ENCODE data around the gene ZNF778. TPM values are rescaled to one million over a fixed set of nuclear protein-coding genes. Genes with fewer than 3 reads are reported as not detected.

The ZNF778 gene
- total RNA-seq, 1 donor from 2014 or later, result 5.8 TPM

DNA sequence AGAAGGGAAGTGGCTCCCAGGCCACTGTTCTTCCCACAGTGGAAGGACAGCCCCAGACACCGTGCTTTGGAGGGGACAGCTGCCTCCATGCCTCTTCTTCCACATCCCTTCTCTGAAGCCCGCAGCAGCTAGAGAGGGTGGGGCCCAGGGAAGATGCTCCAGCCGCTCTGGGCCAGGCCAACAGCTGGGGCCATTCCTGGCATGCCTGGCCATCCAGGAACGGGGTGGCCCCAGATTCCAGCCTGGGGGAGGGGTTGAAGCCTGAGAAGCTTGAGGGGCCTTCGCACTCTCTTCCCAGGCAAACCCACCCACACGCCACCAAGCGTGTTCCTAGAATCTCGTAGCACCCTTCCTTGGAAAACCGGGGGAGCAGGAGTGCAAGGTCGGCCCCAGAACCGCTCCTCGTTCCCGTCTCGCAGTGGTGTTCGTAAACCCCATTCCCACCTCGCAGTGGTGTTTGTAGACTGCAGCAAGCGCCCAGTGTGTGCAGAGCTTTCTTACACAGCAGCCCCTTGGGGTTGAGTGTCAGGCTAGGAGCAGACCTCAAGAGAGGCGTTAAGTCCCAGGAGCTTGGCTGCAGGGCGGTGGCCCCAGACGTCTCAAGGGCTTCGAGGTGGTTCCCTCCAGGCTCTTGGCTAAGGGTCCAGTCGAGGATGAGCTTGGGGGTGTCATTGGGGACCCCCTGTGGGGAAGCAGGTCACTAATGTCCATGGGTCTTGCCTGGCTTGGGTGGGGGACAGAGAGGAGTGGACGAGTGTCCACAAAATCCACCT, 43.3 kb upstream of the ZNF778 start:
- no peak for DNase-seq (ENCODE audit: low spot score)
- Mint-ChIP-seq H3K36me3 (ENCODE audit: low read depth) (no peaks in the 10 kb centered on the region), H3K27ac (ENCODE audit: unreplicated experiment) (no peak overlapping the region), H3K9me3 (ENCODE audit: low read depth) (no peaks in the 10 kb centered on the region), H3K4me3 (ENCODE audit: unreplicated experiment) (no peak overlapping the region), H3K27me3 (ENCODE audit: low read depth) (no peaks in the 10 kb centered on the region), H3K4me1 (ENCODE audit: low read depth) (peaks cover 15% of the 10 kb centered on the region)
- no peak for TF ChIP-seq CTCF (IDR thresholded peaks at IDR 0.05)

DNA sequence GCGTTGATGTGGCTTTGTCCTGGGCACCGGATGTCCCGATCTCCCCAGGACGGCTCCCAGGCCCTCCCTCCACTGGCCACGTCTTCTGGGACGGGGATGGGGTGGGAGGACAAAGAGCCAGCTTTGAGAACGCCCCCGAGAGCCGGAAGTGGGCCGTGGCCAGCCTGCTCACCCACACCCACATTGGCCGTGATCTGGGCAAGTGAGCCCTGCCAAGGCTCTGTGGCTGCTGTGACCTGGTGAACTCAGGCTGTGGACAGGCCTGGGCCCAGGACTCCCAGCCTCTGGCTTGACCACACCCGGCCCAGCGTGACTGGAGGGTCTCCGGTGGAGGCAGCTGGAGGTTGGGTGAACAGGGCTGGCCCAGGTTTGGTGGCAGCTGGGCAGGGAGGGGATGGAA, 42.6 kb upstream of the ZNF778 start:
- Mint-ChIP-seq H3K4me1 (ENCODE audit: low read depth) (peaks cover 15% of the 10 kb centered on the region), H3K27me3 (ENCODE audit: low read depth) (no peaks in the 10 kb centered on the region), H3K36me3 (ENCODE audit: low read depth) (no peaks in the 10 kb centered on the region), H3K9me3 (ENCODE audit: low read depth) (no peaks in the 10 kb centered on the region), H3K27ac (ENCODE audit: unreplicated experiment) (no peak overlapping the region), H3K4me3 (ENCODE audit: unreplicated experiment) (no peak overlapping the region)
- DNase-seq (ENCODE audit: low spot score), result no peak
- no peak for TF ChIP-seq CTCF (IDR thresholded peaks at IDR 0.05)

DNA sequence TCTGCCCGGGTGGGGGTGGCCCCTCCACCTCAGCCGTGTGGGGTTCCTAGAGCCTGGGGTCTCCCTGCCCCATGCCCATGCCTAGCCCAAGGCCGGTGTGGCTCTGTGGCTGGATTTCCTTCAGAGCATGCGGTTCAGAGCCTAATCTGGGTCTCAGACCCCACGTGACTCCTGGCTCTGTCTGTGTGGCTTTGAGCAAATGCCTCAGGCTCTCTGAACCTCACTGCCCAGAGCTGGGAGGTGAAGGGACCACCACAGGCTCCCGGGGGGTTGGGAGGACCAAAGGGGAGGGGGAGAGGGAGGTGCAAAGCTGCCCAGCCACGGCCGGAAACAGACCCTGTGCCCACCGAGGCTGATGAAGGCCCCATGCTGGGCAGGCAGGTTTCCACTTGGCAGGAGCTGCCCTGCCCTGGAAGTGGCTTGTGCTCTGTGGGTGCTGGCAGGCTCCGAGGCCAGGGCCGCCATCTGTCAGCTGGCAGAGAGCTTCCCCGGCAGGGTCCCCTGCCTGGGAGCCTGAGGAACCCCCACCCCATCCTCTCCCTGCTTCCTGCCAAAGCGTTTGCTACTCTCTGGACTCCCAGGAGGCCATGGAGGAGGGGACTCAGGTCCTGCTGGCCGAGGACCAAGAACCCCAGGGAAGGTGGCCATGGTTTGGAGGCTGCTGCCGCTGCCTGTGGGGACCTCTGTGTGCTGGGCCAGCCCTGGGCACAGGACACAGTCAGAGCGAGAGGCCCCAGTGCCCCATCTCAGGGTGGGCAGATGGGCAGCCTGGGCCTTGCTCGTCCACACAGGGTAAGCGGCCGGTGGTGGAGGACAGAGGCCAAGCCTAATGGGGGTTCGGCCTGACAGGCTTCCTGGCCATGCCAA, 42.0 kb upstream of the ZNF778 start:
- H3K27me3 Mint-ChIP-seq (ENCODE audit: low read depth), result no peaks in the 10 kb centered on the region
- TF ChIP-seq CTCF (IDR thresholded peaks at IDR 0.05), result no peak
- H3K36me3 Mint-ChIP-seq (ENCODE audit: low read depth), result no peaks in the 10 kb centered on the region
- H3K4me3 Mint-ChIP-seq (ENCODE audit: unreplicated experiment), result no peak overlapping the region
- H3K9me3 Mint-ChIP-seq (ENCODE audit: low read depth), result no peaks in the 10 kb centered on the region
- peaks cover 14% of the 10 kb centered on the region for H3K4me1 Mint-ChIP-seq (ENCODE audit: low read depth)
- no peak for DNase-seq (ENCODE audit: low spot score)
- no peak overlapping the region for H3K27ac Mint-ChIP-seq (ENCODE audit: unreplicated experiment)

- Mint-ChIP-seq H3K9me3 (ENCODE audit: low read depth) (no peaks in the 10 kb centered on the region), H3K27me3 (ENCODE audit: low read depth) (no peaks in the 10 kb centered on the region), H3K4me1 (ENCODE audit: low read depth) (peaks cover 9% of the 10 kb centered on the region), H3K4me3 (ENCODE audit: unreplicated experiment) (no peak overlapping the region), H3K36me3 (ENCODE audit: low read depth) (no peaks in the 10 kb centered on the region), H3K27ac (ENCODE audit: unreplicated experiment) (no peak overlapping the region)
- DNase-seq (ENCODE audit: low spot score), result no peak
- TF ChIP-seq CTCF (IDR thresholded peaks at IDR 0.05), result no peak
Observed at GRCh38 chr16:89176147-89176690, 41.3 kb upstream of the ZNF778 start.

GRCh38 chr16:89176717-89177116, 40.8 kb upstream of the ZNF778 start:
- H3K36me3 Mint-ChIP-seq (ENCODE audit: low read depth), result no peaks in the 10 kb centered on the region
- no peak overlapping the region for H3K27ac Mint-ChIP-seq (ENCODE audit: unreplicated experiment)
- H3K27me3 Mint-ChIP-seq (ENCODE audit: low read depth), result no peaks in the 10 kb centered on the region
- H3K9me3 Mint-ChIP-seq (ENCODE audit: low read depth), result no peaks in the 10 kb centered on the region
- DNase-seq (ENCODE audit: low spot score), result no peak
- H3K4me3 Mint-ChIP-seq (ENCODE audit: unreplicated experiment), result no peak overlapping the region
- H3K4me1 Mint-ChIP-seq (ENCODE audit: low read depth), result peaks cover 9% of the 10 kb centered on the region
- no peak for TF ChIP-seq CTCF (IDR thresholded peaks at IDR 0.05)

Data from chondrocyte (in vitro differentiated cells).